Astrocyte of the cerebellum (primary cell): ENCODE data around the gene CDKN1C.

Experiments
- DNase-seq: peaks from one replicate; pipeline ENCODE4 v3.0.0-alpha.2; 2011; ENCODE audit warnings: low read depth
- H3K4me3 ChIP-seq: 2 replicates; pipeline ENCODE4 v1.5.1; 2011; ENCODE audit warnings: mild to moderate bottlenecking, low read depth, low read length, moderate library complexity
- CTCF ChIP-seq: IDR thresholded peaks from 2 replicates; pipeline ENCODE4 v1.5.1; 2012; ENCODE audit warnings: low read length, low read depth, moderate library complexity, mild to moderate bottlenecking; ENCODE audit errors: missing control alignments
- in situ Hi-C: cut with HindIII; loops from 2 replicates; pipeline ENCODE4 v1.10.0; 2017; ENCODE audit warnings: low sequenced_read_pairs

CDKN1C gene

GRCh38 chr11:2888266-2888968 is 2.8 kb upstream of the CDKN1C start:
- H3K4me3 ChIP-seq, result no peak overlapping the region
- peak; percentile 98 for TF ChIP-seq CTCF
- peak; percentile 73 for DNase-seq
- in situ Hi-C loops, result no loop called here

- TF ChIP-seq CTCF, result no peak
- in situ Hi-C loops, result no loop called here
- DNase-seq, result no peak
- no peak overlapping the region for H3K4me3 ChIP-seq
Observed at GRCh38 chr11:2887515-2888195, 2.1 kb upstream of the CDKN1C start.

GRCh38 chr11:2886936-2887335 is 1.4 kb upstream of the CDKN1C start:
- TF ChIP-seq CTCF, result no peak
- no peak overlapping the region for H3K4me3 ChIP-seq
- no peak for DNase-seq
- in situ Hi-C loops, result no loop called here

GRCh38 chr11:2886191-2886894 is 768 bp upstream of the CDKN1C start:
- no peak overlapping the region for H3K4me3 ChIP-seq

GRCh38 chr11:2885017-2885677 is 428 bp downstream of the CDKN1C start:
- peak overlapping the region; percentile 64 for H3K4me3 ChIP-seq
- no peak for DNase-seq
- in situ Hi-C loops, result no loop called here
- peak; percentile 24 for TF ChIP-seq CTCF

More at GRCh38 chr11:2886191-2886894, 768 bp upstream of the CDKN1C start:
- TF ChIP-seq CTCF, result no peak
- in situ Hi-C loops, result no loop called here
- DNase-seq, result no peak
